Measurements from ENCODE around the gene PPM1E.
"Not testable (repeated sequence)": the region's sequence is repeated elsewhere in the genome, so short reads cannot be mapped to it uniquely, and the experiment has no call there.

The PPM1E gene

DNA sequence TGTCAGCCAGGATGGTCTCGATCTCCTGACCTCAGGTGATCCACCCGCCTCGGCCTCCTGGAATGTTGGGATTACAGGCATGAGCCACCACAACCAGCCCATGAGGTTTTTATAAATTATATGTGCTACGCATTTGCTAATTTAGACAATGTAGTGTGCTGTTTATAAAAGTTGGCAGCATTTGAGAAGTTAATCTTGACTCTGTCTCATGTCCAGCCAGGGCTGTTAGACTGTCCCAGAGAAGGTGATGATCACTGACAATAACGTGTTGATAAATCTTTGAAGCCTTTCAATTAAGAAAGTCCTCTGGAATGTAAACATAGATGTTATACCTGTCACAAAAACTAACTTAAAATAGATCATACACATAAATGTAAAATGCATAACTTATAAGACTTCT lies 82.0 kb downstream of the PPM1E start:
- DNase-seq (ENCODE audit: low read depth in 2 of 3, low spot score in 2 of 3) = no peak

DNA sequence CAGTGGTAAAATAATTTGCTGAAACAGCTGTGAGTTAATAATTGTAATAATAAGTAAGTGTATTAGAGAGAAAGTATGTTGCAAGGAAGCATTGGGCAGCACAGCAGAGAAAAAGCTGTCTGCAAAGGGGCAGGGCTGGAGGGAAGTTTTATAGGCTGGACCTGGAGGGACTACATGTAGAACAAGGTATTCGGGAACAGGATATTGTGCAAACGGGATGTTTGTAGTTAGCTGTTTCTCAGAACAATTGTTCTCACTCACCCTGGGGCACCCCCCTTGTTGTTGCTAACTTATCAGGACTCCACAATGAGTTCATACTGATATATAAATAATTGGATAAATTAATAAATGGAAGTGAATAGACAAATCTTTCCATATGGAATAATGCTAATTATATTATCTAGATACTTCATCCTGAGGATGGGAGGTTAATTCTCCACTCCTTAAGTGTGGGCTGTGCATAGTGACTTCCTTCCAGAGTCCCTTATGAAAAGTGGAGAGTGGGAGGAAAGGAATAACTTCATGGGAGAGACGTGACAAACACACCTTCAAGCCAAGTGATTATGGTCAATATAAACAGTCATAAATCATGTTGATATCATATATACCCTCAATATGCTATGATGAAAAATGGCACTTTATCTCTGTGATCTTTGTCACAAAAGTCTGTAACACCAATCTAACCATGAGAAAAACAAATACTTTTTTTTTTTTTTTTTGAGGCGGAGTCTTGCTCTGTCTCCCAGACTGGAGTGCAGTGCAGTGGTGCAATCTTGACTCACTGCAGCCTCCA lies 85.4 kb downstream of the PPM1E start:
- no peak for DNase-seq (ENCODE audit: low read depth in 2 of 3, low spot score in 2 of 3)

DNA sequence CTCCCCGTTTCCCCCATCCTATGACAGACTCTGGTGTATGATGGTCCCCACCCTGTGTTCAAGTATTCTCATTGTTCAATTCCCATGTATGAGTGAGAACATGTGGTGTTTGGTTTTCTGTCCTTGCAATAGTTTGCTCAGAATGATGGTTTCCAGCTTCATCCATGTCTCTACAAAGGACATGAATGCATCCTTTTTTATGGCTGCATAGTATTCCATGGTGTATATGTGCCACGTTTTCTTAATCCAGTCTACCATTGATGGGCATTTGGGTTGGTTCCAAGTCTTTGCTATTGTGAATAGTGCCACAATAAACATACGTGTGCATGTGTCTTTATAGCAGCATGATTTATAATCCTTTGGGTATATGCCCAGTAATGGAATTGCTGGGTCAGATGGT lies 90.8 kb downstream of the PPM1E start:
- not testable (repeated sequence) for DNase-seq (ENCODE audit: low read depth in 2 of 3, low spot score in 2 of 3)

GRCh38 chr17:58850106-58850505 lies 94.5 kb downstream of the PPM1E start:
- not testable (repeated sequence) for DNase-seq (ENCODE audit: low read depth in 2 of 3, low spot score in 2 of 3)

DNA sequence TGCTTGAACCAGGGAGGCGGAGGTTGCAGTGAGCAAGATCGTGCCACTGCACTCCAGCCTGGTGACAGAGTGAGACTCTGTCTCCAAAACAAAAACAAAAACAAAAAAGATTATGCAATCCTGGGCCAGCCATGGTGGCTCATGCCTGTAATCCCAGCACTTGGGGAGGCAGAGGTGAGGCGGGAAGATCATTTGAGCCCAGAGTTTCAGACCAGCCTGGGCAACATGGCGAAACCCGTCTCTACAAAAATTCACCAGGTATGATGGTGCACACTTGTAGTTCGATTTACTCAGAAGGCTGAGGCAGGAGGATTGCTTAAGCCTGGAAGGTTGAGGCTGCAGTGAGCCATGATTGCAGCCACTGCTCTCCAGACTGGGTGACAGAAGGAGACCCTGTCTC lies 109.6 kb downstream of the PPM1E start:
- DNase-seq (ENCODE audit: low read depth in 2 of 3, low spot score in 2 of 3) = no peak

DNA sequence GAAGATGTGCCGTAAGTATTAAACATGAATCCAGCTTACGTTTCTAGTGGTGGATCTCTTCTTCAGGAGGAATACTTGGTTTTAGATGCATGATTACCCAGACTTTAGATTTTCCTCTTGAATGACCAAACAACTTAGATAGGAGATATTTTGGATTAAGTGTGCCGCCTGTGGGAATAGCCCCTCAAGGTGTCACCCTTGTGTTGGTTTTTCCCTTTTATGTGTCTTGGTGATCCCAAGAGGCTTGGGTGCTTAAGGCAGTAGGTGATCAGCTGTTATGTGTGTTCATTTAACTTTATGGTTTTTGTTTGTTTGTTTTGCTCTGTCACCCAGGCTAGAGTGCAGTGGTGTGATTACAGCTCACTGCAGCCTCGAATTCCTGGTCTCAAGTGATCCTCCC lies 115.1 kb downstream of the PPM1E start:
- no peak for DNase-seq (ENCODE audit: low read depth in 2 of 3, low spot score in 2 of 3)

GRCh38 chr17:58873926-58874325 lies 118.3 kb downstream of the PPM1E start:
- no peak for DNase-seq (ENCODE audit: low read depth in 2 of 3, low spot score in 2 of 3)

DNA sequence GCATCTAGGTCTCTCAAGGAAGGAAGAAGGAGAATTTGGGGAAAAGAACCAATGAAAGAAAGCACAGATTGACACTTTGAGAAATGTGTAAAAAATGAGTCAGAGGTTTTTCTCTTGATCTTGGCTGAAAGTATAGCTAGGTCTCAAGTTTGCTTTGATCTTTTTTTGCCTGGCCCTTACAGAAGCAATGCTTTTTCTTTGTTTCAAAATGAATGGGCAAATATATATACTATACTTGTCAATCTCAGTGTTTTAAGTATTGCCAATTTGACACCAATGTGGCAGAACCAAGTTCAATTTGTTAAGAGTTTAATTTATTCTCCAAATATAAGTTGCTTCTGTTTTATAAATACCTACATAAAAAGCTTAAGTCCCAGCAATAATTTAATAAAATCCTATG lies 119.6 kb downstream of the PPM1E start:
- DNase-seq (ENCODE audit: low read depth in 2 of 3, low spot score in 2 of 3) = no peak

DNA sequence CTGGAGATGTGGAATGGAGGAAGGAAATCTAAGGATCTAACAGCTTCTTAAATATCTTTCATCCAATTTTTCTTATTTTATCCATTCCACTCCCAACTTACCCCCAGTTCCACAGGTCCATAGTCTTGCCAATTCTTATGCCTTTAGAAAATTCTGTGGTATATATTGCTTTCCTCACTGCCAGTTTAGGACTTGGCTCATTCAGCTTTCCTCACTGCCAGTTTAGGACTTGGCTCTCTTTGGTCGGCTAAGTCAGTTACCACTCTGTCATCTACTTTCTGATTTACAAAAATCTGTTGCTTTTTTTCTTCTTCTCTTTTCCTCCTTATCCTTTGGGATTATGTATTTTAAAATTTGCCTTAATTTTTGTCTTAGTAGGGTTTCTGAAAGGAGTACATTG lies 128.5 kb downstream of the PPM1E start:
- DNase-seq (ENCODE audit: low read depth in 2 of 3, low spot score in 2 of 3) = no peak

GRCh38 chr17:58886514-58886913 lies 130.9 kb downstream of the PPM1E start:
- no peak for DNase-seq (ENCODE audit: low read depth in 2 of 3, low spot score in 2 of 3)

- no peak for DNase-seq (ENCODE audit: low read depth in 2 of 3, low spot score in 2 of 3)
These were observed 134.3 kb downstream of the PPM1E start for GRCh38 chr17:58889928-58890327.

GRCh38 chr17:58899191-58899590 lies 143.5 kb downstream of the PPM1E start:
- DNase-seq (ENCODE audit: low read depth in 2 of 3, low spot score in 2 of 3) = no peak

DNA sequence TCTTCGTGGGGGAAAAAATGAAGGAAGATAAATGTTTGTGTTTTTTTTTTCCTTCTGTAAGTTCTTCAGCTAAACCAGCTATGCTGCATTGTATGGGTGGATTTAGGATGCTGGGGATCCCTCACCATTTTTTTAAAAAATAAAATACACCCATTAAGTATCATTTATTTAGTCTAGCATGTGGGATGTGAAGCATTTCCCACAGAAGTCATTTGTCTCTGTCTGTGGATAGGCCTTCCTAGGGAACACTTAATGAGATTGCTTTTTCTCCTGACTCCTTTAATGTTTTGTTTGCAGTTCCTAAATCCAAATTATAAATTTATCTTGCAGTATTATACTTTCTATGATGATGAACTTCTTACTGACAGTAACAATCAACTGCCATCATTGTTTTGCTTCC lies 146.7 kb downstream of the PPM1E start:
- DNase-seq (ENCODE audit: low read depth in 2 of 3, low spot score in 2 of 3) = no peak

DNA sequence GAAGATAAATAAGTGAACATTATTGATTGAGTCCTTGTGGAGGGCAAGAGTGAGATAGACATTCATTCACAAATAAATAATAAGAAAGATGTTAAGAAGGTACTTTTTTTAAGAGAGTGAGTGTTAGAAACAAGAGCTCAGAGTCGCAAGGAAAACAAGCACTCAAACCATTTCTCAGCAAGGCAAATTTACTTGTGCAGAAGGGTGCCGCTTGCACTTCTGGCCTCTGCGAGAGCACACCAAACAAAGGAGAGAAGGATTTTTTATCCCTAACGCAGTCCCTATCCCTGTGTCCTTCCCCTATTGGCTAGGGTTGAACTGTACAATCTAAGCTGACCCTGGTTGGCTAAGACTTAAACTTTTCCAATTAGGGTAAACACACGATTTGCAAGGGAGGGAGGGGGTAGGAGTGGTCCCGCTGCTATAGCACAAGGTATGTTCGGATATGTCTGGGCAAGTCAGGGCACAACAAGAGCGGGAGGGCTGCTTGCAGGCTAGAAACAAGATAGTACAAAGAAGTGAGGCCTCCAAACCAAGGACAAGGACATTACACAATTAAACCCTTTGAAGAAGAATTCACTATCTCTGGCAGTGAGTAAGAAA lies 156.2 kb downstream of the PPM1E start:
- DNase-seq (ENCODE audit: low read depth in 2 of 3, low spot score in 2 of 3) = no peak

GRCh38 chr17:58913552-58913951 lies 157.9 kb downstream of the PPM1E start:
- no peak for DNase-seq (ENCODE audit: low read depth in 2 of 3, low spot score in 2 of 3)

DNA sequence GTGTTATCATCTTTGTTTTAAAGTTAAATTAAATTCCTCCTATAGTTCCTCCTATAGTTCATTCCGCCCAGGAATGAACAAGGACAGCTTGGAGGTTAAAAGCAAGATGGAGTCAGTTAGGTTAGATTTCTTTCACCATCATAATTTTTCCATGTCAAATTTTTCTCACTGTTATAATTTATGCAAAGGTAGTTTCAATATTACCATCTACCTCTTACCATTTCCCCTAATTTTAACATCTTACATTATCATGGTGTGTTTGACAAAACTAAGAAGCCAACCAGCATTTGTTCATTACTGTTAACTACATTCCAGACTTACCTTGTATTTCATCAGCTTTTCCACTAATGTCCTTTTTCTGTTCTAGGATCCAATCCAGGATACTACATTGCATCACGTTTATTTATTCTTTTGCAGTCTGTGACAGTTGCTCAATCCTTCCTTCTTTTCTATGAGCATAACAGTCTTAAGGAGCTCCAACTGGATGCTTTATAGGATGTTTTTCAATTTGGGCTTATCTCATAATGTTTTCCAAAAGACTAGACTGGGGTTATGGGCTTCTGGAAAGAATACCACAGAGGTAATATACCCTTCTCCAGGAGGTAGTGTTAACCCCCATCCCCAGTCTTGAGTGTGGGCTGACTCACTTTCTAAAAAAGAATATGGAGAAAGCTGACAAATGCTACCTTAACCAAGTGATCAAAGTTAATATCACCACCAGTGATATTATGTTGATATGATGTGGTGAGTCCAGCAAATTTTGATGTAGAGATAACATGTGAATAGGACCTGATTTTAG lies 158.5 kb downstream of the PPM1E start:
- DNase-seq (ENCODE audit: low read depth in 2 of 3, low spot score in 2 of 3) = no peak

DNA sequence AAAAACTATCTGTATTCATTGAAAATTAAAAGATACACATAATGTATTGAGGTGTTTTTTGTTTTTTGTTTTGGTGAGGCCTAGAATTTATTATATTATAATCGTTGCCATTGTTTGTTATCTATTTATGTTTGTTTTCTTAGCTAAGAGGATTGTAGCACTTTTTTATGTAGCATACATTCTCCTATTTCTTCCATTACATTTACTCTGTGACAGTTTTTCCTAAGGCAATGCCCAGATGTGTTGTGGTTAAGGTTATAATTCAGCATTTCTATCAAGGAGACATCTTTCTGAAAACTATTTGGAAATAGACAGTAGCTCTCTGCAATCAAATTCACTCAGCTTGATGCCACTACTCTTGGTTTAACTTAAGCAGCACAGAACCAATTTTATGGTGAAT lies 161.6 kb downstream of the PPM1E start:
- DNase-seq (ENCODE audit: low read depth in 2 of 3, low spot score in 2 of 3) = no peak

GRCh38 chr17:58918072-58918471 lies 162.4 kb downstream of the PPM1E start:
- no peak for DNase-seq (ENCODE audit: low read depth in 2 of 3, low spot score in 2 of 3)

DNA sequence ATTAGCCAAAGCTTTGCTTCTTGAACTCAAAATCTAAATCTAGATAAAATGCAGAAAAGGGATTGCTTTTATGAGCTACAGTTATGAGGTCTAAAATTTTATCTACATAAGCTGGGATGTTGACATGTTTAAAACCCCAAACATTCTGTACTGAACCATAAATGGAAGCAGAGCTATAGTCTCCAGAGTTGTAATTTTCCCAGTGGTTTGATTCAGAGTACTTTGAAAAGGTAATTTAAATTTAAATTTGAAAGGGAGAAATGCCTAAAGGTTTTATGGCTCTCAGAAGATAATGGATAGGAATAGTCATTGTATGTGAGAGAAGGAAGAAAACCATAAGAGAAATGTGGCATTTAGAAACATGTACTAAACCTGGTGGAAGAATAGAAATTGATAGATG lies 163.2 kb downstream of the PPM1E start:
- DNase-seq (ENCODE audit: low read depth in 2 of 3, low spot score in 2 of 3) = no peak

DNA sequence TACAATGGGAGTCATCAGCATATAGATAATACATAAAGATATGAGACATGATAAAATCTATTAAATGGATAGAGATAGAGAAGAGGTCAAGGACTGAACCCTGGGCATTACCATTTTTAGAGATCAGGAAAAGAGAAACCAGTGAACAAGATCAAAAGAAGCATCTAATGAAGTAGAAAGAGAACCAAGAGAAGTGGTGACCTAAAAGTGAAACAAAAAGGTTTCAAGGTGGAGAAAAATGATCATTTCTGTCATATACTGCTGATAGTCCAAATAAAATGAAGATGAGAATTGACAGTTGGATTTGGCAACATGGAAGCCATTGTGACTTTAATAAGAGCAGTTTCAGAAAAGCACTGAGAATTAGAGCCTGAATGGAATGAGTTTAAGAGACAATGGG lies 165.1 kb downstream of the PPM1E start:
- no peak for DNase-seq (ENCODE audit: low read depth in 2 of 3, low spot score in 2 of 3)

GRCh38 chr17:58932956-58933355 lies 177.3 kb downstream of the PPM1E start:
- no peak for DNase-seq (ENCODE audit: low read depth in 2 of 3, low spot score in 2 of 3)

- no peak for DNase-seq (ENCODE audit: low read depth in 2 of 3, low spot score in 2 of 3)
These were observed 180.6 kb downstream of the PPM1E start for GRCh38 chr17:58936295-58936694.

Data from activated CD8-positive, alpha-beta memory T cell treated with anti-CD3 and anti-CD28 coated beads for 48 hours (primary cell).